ENCODE results near the gene TACR1.

DNA sequence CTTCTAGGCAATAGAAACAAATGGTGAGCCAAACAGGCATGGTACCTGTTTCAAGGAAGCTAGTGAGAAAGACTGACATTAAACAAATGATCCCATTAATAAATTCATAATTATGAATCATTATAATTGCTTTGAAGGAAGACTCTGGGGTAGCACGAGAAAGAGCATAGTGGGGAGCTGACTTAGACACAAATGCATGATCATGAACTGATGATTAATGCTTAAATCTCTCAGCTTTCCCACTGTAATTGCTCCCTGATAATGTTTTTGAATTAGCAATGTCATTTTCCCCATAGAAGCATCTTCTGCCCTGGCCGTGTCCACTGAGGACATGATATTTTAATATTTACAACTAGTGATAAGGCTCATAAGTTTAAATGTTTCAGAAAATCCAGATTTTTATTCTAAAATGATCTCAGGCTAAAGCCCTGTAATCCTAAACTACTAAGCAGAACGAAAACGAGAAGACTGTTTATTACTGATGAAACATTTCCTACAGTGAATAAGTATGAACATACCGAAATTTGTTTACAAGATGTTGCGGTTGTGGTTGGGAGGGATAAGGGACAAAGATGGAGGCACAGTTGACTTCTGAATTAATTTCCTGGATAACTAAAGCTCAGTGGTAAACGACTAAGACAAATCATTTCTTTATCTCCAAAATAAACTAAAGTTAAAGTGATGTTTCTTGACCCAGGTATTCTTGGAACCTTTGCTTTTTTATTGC lies 47.3 kb upstream of the TACR1 start:
- no peak for TF ChIP-seq ESRRA (CRISPR knock-in tag; IDR thresholded peaks at IDR 0.05; ENCODE audit: low read depth)
- TF ChIP-seq PCBP1 (IDR thresholded peaks at IDR 0.05; ENCODE audit: borderline replicate concordance, low read depth, low read length): no peak
- TF ChIP-seq, protein P1, sequence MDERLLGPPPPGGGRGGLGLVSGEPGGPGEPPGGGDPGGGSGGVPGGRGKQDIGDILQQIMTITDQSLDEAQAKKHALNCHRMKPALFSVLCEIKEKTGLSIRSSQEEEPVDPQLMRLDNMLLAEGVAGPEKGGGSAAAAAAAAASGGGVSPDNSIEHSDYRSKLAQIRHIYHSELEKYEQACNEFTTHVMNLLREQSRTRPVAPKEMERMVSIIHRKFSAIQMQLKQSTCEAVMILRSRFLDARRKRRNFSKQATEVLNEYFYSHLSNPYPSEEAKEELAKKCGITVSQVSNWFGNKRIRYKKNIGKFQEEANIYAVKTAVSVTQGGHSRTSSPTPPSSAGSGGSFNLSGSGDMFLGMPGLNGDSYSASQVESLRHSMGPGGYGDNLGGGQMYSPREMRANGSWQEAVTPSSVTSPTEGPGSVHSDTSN (CRISPR knock-in tag; IDR thresholded peaks at IDR 0.05): no peak
- TF ChIP-seq, protein P2, sequence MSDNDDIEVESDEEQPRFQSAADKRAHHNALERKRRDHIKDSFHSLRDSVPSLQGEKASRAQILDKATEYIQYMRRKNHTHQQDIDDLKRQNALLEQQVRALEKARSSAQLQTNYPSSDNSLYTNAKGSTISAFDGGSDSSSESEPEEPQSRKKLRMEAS (IDR thresholded peaks at IDR 0.05): no peak
- TF ChIP-seq POLR2AphosphoS5 (IDR thresholded peaks at IDR 0.05; ENCODE audit: low read depth, low read length): no peak
- TF ChIP-seq ZNF816 (CRISPR knock-in tag; IDR thresholded peaks at IDR 0.05; ENCODE audit: borderline replicate concordance): no peak
- TF ChIP-seq, protein P3, sequence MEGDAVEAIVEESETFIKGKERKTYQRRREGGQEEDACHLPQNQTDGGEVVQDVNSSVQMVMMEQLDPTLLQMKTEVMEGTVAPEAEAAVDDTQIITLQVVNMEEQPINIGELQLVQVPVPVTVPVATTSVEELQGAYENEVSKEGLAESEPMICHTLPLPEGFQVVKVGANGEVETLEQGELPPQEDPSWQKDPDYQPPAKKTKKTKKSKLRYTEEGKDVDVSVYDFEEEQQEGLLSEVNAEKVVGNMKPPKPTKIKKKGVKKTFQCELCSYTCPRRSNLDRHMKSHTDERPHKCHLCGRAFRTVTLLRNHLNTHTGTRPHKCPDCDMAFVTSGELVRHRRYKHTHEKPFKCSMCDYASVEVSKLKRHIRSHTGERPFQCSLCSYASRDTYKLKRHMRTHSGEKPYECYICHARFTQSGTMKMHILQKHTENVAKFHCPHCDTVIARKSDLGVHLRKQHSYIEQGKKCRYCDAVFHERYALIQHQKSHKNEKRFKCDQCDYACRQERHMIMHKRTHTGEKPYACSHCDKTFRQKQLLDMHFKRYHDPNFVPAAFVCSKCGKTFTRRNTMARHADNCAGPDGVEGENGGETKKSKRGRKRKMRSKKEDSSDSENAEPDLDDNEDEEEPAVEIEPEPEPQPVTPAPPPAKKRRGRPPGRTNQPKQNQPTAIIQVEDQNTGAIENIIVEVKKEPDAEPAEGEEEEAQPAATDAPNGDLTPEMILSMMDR (CRISPR knock-in tag; IDR thresholded peaks at IDR 0.05): no peak
- no peak for TF ChIP-seq ZNF274 (CRISPR knock-in tag; IDR thresholded peaks at IDR 0.05)
